GM04504 (cell line): Measurements from ENCODE around the gene IRF2.
"Not testable (repeated sequence)": the region's sequence is repeated elsewhere in the genome, so short reads cannot be mapped to it uniquely, and the experiment has no call there.

Experiments
- DNase-seq: peaks from one replicate; pipeline ENCODE4 v3.0.0-alpha.2; 2012; ENCODE audit warnings: low read depth

Gene IRF2

GRCh38 chr4:184389978-184390900 lies 84.1 kb downstream of the IRF2 start:
- no peak for DNase-seq

DNA sequence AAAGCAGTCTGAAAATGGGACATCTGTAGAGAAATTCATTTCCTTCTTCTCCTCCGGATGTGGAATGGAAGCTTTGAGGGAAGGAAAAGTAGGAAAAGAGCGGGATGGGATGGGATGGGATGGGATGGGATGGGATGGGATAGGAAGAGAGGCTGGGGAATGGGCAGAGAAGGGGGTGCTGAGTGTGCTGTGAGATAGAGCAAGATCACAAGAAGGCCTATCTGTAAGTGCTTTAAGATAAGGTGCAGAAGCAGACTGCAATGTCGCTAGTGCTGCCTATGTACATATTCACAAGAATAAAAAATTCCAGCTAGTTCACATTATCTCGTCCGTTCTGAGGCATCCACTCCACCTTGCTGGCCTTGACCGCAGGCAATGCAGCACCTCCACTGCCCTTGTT lies 86.2 kb downstream of the IRF2 start:
- DNase-seq, result no peak

GRCh38 chr4:184387351-184387750 lies 87.0 kb downstream of the IRF2 start:
- DNase-seq, result no peak

DNA sequence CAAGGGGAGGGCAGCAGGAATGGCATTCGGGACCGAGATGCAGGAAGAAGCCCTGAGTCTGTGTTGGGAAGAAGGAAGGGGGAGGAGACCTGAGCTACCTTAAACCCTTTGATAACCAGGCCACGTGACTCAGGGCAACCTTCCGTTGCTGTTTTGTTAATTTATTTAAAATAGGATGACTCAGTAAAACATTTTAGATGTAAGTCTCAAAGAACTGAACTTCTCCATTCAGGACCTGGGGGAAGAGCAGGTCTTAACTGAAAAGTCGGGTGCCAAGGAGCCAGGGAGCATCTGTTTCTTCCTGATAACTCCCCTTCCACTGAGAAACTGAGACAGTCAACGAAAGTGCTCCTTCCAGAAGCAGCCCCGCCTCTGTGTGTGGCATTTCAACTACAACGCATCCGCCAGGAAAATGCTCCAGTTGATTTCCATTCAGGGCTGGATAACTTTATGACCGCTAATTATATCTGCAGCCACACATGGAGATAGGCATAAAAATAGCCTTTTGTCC lies 88.0 kb downstream of the IRF2 start:
- no peak for DNase-seq

DNA sequence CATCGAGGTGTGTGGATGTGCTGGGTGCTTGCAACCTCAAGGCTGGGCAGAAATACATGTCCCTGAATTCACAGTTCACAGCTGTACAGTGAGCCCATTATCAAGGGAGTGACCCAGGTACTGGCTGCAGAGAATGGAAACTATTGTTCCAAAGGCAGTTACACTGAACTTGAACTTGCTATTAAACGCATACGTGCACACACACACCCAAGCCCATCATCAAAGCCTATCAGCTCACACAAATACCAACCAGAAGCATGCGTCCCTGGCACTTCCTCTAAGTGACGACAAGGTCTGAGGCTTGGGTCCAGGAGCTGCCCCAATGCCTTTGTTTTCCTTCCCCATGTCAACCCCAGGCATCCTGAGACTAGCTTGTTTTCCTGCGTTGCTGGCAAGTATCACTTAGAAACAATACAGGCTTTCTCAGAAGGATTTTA lies 88.6 kb downstream of the IRF2 start:
- no peak for DNase-seq

DNA sequence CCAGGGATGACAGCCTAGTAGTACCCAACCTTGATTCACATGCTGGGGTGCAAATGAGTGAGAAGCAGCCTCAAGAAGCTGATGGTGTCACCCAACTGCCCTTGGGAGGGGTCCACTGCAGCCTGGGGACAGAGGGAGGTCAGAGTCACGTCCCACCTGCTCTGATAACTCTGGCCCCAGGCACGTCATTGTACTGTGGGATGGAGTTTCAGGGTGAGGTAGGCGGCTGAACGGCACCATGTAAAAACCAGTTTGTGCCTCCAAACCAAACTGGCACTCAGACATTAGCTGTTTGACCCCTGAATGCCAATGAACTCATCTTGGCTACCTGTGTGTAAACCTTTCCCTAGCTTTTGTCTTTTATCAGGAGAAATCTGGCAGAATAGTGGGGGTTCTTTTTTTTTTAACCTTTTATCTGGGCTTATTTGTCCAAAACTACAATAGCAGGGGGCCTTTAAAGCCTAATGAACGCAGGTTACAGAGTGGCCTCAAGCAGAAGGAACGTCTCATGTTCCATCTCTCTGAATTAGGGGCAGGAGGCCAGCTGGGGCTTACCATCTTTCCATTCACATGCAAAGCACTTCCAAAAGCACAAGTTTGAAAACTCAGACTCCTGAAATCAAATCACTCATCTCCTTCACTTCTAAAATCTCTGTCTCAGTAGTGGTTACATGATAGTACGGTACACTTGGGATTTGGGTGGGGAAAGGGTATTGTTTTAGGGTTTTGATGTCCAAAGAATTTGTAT lies 89.4 kb downstream of the IRF2 start:
- no peak for DNase-seq

DNA sequence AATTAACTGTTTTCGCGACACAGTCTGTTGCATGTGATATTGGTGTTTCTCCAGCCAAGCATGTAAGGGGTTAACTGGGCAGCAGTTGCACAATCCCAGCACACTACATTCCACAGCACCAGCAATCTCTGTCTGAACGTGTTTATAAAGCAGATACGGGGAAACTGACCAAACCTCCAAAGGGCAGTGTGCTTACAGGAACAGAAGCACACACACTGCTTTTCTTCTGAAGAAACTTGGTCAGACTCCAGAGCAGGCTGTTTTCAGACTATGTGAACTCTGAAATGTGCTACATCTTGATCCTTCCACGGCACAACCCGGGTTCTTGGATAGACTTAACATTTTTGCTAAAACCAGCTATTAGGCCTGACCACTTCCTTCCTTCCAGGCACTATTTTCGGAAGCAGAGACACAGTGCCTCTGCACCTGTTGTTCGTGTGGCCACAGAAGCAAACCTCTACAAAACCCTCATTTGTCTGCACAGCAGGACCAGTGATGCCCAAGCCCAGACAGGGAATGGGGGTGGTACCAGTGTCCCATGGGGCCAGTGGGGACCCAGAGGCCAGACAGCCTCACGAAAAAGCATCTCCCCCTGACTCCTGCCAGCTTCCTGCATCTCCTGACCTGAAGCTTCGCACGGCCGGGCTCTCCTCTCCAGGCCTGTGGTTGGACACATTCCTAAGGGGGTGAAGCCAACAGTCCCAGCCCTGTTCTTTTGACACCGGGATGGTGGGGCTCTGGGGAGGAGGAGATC lies 90.1 kb downstream of the IRF2 start:
- DNase-seq, result peak; percentile 59

- peak; percentile 80 for DNase-seq
Measured at GRCh38 chr4:184383497-184384055, 90.8 kb downstream of the IRF2 start.

- no peak for DNase-seq
Measured at GRCh38 chr4:184382189-184382846, 92.0 kb downstream of the IRF2 start.

DNA sequence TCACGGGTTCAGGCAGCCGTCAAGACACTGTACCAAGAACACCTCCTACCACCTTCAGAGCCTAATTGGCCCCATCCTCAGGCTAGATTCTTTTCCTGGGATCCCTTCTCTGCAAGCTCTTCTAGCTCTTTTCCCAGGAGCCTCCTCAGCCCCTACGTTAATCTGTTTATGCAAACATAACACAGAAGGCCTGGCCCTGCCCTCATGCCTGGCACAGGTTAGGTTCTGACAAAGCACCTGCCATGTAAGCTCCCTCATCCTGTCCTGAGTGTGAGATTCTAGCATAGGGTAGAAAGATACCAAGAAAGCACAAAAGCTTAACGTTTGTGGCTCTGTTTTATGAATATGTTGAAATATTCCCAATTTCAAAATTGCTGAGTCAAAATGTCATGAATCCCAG lies 93.6 kb downstream of the IRF2 start:
- DNase-seq, result no peak

- DNase-seq, result not testable (repeated sequence)
Measured at GRCh38 chr4:184380214-184380613, 94.1 kb downstream of the IRF2 start.

GRCh38 chr4:184376923-184377322 lies 97.4 kb downstream of the IRF2 start:
- no peak for DNase-seq

GRCh38 chr4:184376126-184376838 lies 98.1 kb downstream of the IRF2 start:
- DNase-seq, result no peak

DNA sequence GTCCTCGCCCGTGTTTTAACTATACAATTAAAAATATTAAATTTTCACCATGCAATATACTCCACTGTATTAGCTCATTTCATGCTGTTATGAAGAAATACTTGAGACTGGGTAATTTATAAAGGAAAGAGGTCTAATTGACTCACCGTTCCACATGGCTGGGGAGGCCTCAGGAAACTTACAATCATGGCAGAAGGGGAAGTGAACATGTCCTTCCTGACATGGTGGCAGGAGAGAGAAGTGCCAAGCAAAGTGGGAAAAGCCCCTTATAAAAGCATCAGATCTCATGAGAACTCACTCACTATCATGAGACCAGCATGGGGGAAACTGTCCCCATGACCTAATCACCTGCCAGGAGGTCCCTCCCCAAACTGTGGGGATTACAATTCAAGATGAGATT lies 98.7 kb downstream of the IRF2 start:
- not testable (repeated sequence) for DNase-seq

DNA sequence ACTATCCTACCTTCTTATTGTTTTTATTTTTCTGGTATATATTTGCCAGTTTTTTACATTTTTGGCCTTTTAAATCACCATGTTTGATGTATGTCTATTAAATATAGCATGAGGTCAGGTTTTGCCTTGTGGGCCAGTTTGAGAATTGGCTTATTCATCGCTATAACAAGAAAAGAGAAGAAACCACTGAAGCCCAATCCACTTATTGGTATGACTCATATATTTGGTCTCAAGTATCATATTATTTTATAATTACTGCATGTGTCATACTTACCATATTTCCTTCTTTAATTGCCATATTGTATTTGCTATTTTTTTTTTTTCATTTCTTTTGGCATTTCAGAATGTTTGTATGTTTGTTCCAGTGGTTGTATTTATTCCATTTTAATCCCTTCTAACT lies 99.3 kb downstream of the IRF2 start:
- no peak for DNase-seq

DNA sequence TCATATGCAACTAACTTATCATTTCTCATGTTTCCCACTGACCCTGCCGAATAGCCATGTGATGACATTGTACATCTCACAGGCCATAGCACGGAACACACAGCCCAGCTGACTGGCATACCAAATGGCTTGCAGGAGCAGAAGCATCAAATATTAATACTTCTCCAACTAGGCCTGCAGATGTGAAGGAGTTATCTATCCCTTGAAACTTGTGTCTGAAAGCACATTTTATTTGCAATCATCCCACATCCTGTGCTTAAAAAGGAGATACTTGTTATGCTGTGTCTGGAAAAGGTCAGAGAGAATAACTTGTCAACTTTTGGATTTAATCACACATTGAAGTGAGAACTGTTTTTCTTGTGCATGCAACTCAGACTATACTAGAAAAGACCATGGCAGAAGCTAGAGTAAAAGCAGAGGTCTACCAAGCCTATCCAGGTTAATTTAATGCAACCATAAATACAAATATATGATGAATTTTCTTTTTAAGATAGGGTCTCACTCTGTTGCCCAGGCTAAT lies 100.4 kb downstream of the IRF2 start:
- DNase-seq, result no peak

DNA sequence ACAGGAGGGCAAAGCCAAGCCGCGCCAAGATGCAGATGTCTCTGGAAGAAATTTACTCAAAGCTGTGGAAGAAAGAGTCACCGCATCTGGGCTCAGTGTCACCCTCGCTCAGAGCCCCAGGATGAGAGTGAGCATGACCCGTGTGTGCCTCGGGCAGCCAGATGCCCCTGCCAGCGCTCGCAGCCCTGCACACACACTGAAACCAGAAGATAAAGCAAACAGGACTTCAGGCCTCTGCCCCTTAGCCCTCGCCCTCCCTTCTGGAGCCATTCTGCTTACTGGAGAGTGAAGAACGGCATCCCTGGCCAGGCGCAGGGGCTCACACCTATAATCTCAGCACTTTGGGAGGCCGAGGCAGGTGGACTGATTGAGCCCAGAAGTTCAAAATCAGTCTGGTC lies 103.0 kb downstream of the IRF2 start:
- DNase-seq, result no peak

DNA sequence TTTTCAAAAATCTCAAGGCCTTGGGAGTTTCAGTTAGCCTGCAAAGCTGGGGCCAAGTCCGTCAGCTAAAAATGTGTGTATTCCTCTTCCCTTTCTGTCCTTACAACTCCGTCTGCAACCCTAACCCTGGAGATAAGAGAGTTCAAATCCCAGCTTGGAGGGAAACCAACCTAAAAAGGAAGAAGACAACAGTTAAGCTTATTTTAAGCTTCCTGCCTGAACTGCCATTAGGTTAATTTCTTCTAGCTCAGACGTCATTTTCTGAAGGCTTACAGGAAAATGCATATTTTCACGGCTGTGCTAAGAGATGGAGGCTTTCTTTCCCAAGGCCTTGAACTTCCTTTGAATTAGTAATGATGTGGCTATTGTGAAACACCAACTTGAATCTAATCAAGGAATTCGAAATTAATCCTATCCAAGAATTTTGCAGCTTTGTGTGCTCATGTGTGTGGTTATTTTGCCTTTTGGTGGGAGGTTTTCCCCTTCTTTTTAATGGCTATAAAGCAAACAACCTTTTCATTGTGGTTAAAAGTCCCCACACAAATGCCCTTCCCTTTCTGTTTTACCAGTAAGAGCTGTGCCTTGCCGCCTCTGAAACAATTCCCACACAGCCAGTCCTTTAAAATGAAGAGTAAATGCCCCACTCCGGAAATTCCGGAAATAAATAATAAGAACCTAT lies 103.5 kb downstream of the IRF2 start:
- DNase-seq, result no peak

GRCh38 chr4:184369871-184370270 lies 104.5 kb downstream of the IRF2 start:
- no peak for DNase-seq

- DNase-seq, result no peak
Measured at GRCh38 chr4:184368731-184369130, 105.6 kb downstream of the IRF2 start.
